ENCODE data around the gene REPIN1.

REPIN1 gene

GRCh38 chr7:150408393-150409299 lies 40.0 kb downstream of the REPIN1 start:
- no peak for DNase-seq

GRCh38 chr7:150409300-150410030 lies 40.8 kb downstream of the REPIN1 start:
- DNase-seq = no peak

- DNase-seq = no peak
These were observed 41.5 kb downstream of the REPIN1 start for GRCh38 chr7:150410131-150410530.

GRCh38 chr7:150410680-150411346 lies 42.2 kb downstream of the REPIN1 start:
- no peak for DNase-seq

GRCh38 chr7:150411606-150412005 lies 43.0 kb downstream of the REPIN1 start:
- no peak for DNase-seq

- DNase-seq = no peak
These were observed 43.4 kb downstream of the REPIN1 start for GRCh38 chr7:150412016-150412415.

GRCh38 chr7:150412518-150413488 lies 44.2 kb downstream of the REPIN1 start:
- no peak for DNase-seq

GRCh38 chr7:150413640-150414081 lies 45.0 kb downstream of the REPIN1 start:
- no peak for DNase-seq

- DNase-seq = no peak
These were observed 46.8 kb downstream of the REPIN1 start for GRCh38 chr7:150415161-150416153.

- DNase-seq = no peak
These were observed 48.6 kb downstream of the REPIN1 start for GRCh38 chr7:150417239-150417638.

- no peak for DNase-seq
These were observed 49.2 kb downstream of the REPIN1 start for GRCh38 chr7:150417863-150418262.

GRCh38 chr7:150420242-150420641 lies 51.6 kb downstream of the REPIN1 start:
- DNase-seq = no peak

GRCh38 chr7:150420987-150421674 lies 52.5 kb downstream of the REPIN1 start:
- peak; percentile 77 for DNase-seq

GRCh38 chr7:150421831-150422230 lies 53.2 kb downstream of the REPIN1 start:
- DNase-seq = no peak
